Measurements from ENCODE around the gene PPT2.

PPT2 gene

GRCh38 chr6:32127717-32128592 is 26.0 kb upstream of the PPT2 start, which contains the start of gene ATF6B:
Gene ATF6B, minus strand, starts transcription at chr6:32128246. Its CDS starts 39 bp downstream, at chr6:32128207.
- Histone ChIP-seq H2BK120ac (ENCODE audit: low read depth, low read length) (no peak within 1 kb of the TSS), H2BK12ac (ENCODE audit: low read length) (no peak within 1 kb of the TSS), H3K27ac (replicated peaks; ENCODE audit: low read length) (peak within 1 kb of the TSS; percentile 96), H3K18ac (ENCODE audit: low read length) (peak within 1 kb of the TSS; percentile 100), H4K8ac (ENCODE audit: low read depth, low read length) (no peak within 1 kb of the TSS), H2AFZ (ENCODE audit: low read length) (peak within 1 kb of the TSS; percentile 92), H3K23ac (ENCODE audit: low read depth, low read length, poor library complexity) (peak within 1 kb of the TSS; percentile 96), H3K4ac (ENCODE audit: low read length) (no peak within 1 kb of the TSS), H2BK15ac (ENCODE audit: low read length) (peak within 1 kb of the TSS; percentile 88), H3K4me1 (ENCODE audit: control insufficient read depth in 2 of 2, insufficient read depth in 1 of 2, low read depth in 1 of 2, low read length in 2 of 2) (peaks cover 11 to 18% of the 10 kb centered on the region in 2 donors), H3K79me1 (ENCODE audit: low read depth, low read length) (peaks cover 8% of the 10 kb centered on the region), H3K36me3 (replicated peaks in 1 of 2; ENCODE audit: control insufficient read depth in 2 of 2, insufficient read depth in 2 of 2, low read length in 2 of 2) (peaks cover 14 to 35% of the 10 kb centered on the region in 2 donors), H3K9ac (ENCODE audit: low read depth, low read length, poor library complexity) (peak within 1 kb of the TSS; percentile 88), H4K91ac (ENCODE audit: low read depth, low read length, poor library complexity) (no peak within 1 kb of the TSS), H3K9me3 (replicated peaks in 1 of 2; ENCODE audit: control insufficient read depth in 2 of 2, insufficient read depth in 1 of 2, low read depth in 1 of 2, low read length in 2 of 2) (no peaks in the 10 kb centered on the region), H3K27me3 (ENCODE audit: control insufficient read depth in 3 of 3, insufficient read depth in 3 of 3, low read depth in 1 of 3, low read length in 3 of 3) (no peaks in the 10 kb centered on the region), H2BK5ac (ENCODE audit: low read length) (peak within 1 kb of the TSS; percentile 92), H2AK5ac (ENCODE audit: low read depth, low read length) (peak within 1 kb of the TSS; percentile 83), H3K4me3 (ENCODE audit: low read length in 2 of 2) (peak within 1 kb of the TSS; percentile 93 to 97), H3K4me2 (ENCODE audit: insufficient read depth, low read length, poor library complexity, severe bottlenecking) (peak within 1 kb of the TSS; percentile 80), H3K14ac (ENCODE audit: low read length) (peak within 1 kb of the TSS; percentile 94)
- DNase-seq (ENCODE audit: low spot score), result peak; percentile 98
- WGBS, 2 donors (ENCODE audit: extremely low coverage in 2 of 2, insufficient read length in 2 of 2, insufficient replicate concordance in 1 of 2), result no CpG with 5 or more reads among the region's 44 CpGs

GRCh38 chr6:32128751-32129296 is 25.1 kb upstream of the PPT2 start:
- DNase-seq (ENCODE audit: low spot score), result no peak
- H3K4me1 ChIP-seq (ENCODE audit: control insufficient read depth in 2 of 2, insufficient read depth in 1 of 2, low read depth in 1 of 2, low read length in 2 of 2), result peaks cover 11 to 18% of the 10 kb centered on the region in 2 donors
- peak overlapping the region in 1 of 2 donors; percentile 64 for H3K4me3 ChIP-seq (ENCODE audit: low read length in 2 of 2)
- no CpG with 5 or more reads among the region's 13 CpGs for WGBS, 2 donors (ENCODE audit: extremely low coverage in 2 of 2, insufficient read length in 2 of 2, insufficient replicate concordance in 1 of 2)
- no peak overlapping the region for H4K91ac ChIP-seq (ENCODE audit: low read depth, low read length, poor library complexity)
- no peak overlapping the region for H3K4me2 ChIP-seq (ENCODE audit: insufficient read depth, low read length, poor library complexity, severe bottlenecking)
- H3K9ac ChIP-seq (ENCODE audit: low read depth, low read length, poor library complexity), result no peak overlapping the region
- H2BK15ac ChIP-seq (ENCODE audit: low read length), result peak overlapping the region; percentile 88
- H3K4ac ChIP-seq (ENCODE audit: low read length), result no peak overlapping the region
- no peak overlapping the region for H3K23ac ChIP-seq (ENCODE audit: low read depth, low read length, poor library complexity)
- no peak overlapping the region for H3K18ac ChIP-seq (ENCODE audit: low read length)
- H3K79me1 ChIP-seq (ENCODE audit: low read depth, low read length), result peaks cover 7% of the 10 kb centered on the region
- H2AK5ac ChIP-seq (ENCODE audit: low read depth, low read length), result peak overlapping the region; percentile 83
- no peaks in the 10 kb centered on the region for H3K27me3 ChIP-seq (ENCODE audit: control insufficient read depth in 3 of 3, insufficient read depth in 3 of 3, low read depth in 1 of 3, low read length in 3 of 3)
- no peak overlapping the region for H2BK12ac ChIP-seq (ENCODE audit: low read length)
- H4K8ac ChIP-seq (ENCODE audit: low read depth, low read length), result no peak overlapping the region
- no peak overlapping the region for H2BK5ac ChIP-seq (ENCODE audit: low read length)
- H2AFZ ChIP-seq (ENCODE audit: low read length), result no peak overlapping the region
- H3K36me3 ChIP-seq (replicated peaks in 1 of 2; ENCODE audit: control insufficient read depth in 2 of 2, insufficient read depth in 2 of 2, low read length in 2 of 2), result peaks cover 12 to 29% of the 10 kb centered on the region in 2 donors
- no peak overlapping the region for H3K14ac ChIP-seq (ENCODE audit: low read length)
- H3K9me3 ChIP-seq (replicated peaks in 1 of 2; ENCODE audit: control insufficient read depth in 2 of 2, insufficient read depth in 1 of 2, low read depth in 1 of 2, low read length in 2 of 2), result no peaks in the 10 kb centered on the region
- no peak overlapping the region for H3K27ac ChIP-seq (replicated peaks; ENCODE audit: low read length)
- no peak overlapping the region for H2BK120ac ChIP-seq (ENCODE audit: low read depth, low read length)

GRCh38 chr6:32129297-32130088 is 24.4 kb upstream of the PPT2 start:
- no peak overlapping the region for H4K91ac ChIP-seq (ENCODE audit: low read depth, low read length, poor library complexity)
- peaks cover 8 to 23% of the 10 kb centered on the region in 2 donors for H3K36me3 ChIP-seq (replicated peaks in 1 of 2; ENCODE audit: control insufficient read depth in 2 of 2, insufficient read depth in 2 of 2, low read length in 2 of 2)
- no peak overlapping the region for H3K9ac ChIP-seq (ENCODE audit: low read depth, low read length, poor library complexity)
- peak overlapping the region; percentile 91 for H2AFZ ChIP-seq (ENCODE audit: low read length)
- DNase-seq (ENCODE audit: low spot score), result no peak
- peak overlapping the region; percentile 37 for H3K27ac ChIP-seq (replicated peaks; ENCODE audit: low read length)
- H3K9me3 ChIP-seq (replicated peaks in 1 of 2; ENCODE audit: control insufficient read depth in 2 of 2, insufficient read depth in 1 of 2, low read depth in 1 of 2, low read length in 2 of 2), result no peaks in the 10 kb centered on the region
- H3K18ac ChIP-seq (ENCODE audit: low read length), result peak overlapping the region; percentile 76
- no peak overlapping the region for H2BK15ac ChIP-seq (ENCODE audit: low read length)
- peaks cover 11 to 18% of the 10 kb centered on the region in 2 donors for H3K4me1 ChIP-seq (ENCODE audit: control insufficient read depth in 2 of 2, insufficient read depth in 1 of 2, low read depth in 1 of 2, low read length in 2 of 2)
- H2AK5ac ChIP-seq (ENCODE audit: low read depth, low read length), result peak overlapping the region; percentile 83
- H4K8ac ChIP-seq (ENCODE audit: low read depth, low read length), result no peak overlapping the region
- no peak overlapping the region for H2BK120ac ChIP-seq (ENCODE audit: low read depth, low read length)
- peaks cover 7% of the 10 kb centered on the region for H3K79me1 ChIP-seq (ENCODE audit: low read depth, low read length)
- H2BK5ac ChIP-seq (ENCODE audit: low read length), result no peak overlapping the region
- no peak overlapping the region for H3K23ac ChIP-seq (ENCODE audit: low read depth, low read length, poor library complexity)
- H3K14ac ChIP-seq (ENCODE audit: low read length), result no peak overlapping the region
- H3K27me3 ChIP-seq (ENCODE audit: control insufficient read depth in 3 of 3, insufficient read depth in 3 of 3, low read depth in 1 of 3, low read length in 3 of 3), result peaks cover 0 to 2% (median 0%) of the 10 kb centered on the region in 3 experiments
- H2BK12ac ChIP-seq (ENCODE audit: low read length), result no peak overlapping the region
- WGBS, 2 donors (ENCODE audit: extremely low coverage in 2 of 2, insufficient read length in 2 of 2, insufficient replicate concordance in 1 of 2), result no CpG with 5 or more reads among the region's 22 CpGs
- peak overlapping the region; percentile 58 for H3K4me2 ChIP-seq (ENCODE audit: insufficient read depth, low read length, poor library complexity, severe bottlenecking)
- H3K4ac ChIP-seq (ENCODE audit: low read length), result no peak overlapping the region
- H3K4me3 ChIP-seq (ENCODE audit: low read length in 2 of 2), result peak overlapping the region; percentile 64 to 91
